Stomach (tissue), 9 donors: ENCODE data around the gene MAP3K5. TPM values are rescaled to one million over a fixed set of nuclear protein-coding genes. Genes with fewer than 3 reads are reported as not detected.

Source experiments
- DNase-seq, 2 donors: peaks; one replicate each; pipeline versions ENCODE4 v3.0.0 to v3.0.0-alpha.2; 2013 to 2019
- H3K27ac ChIP-seq, 5 donors: fragments of 200-600 bp in 4 of 5; sonication (generic) in 4 of 5; one replicate each; pipeline ENCODE4 v1.5.1; 2013 to 2019; ENCODE audit warnings: mild to moderate bottlenecking in 1 of 5, moderate library complexity in 1 of 5
- H3K27me3 ChIP-seq, 3 donors: fragments of 200-600 bp; sonication (generic); one replicate each; pipeline ENCODE4 v1.5.1; 2017 to 2019; ENCODE audit warnings: mixed run types in 1 of 3
- H3K36me3 ChIP-seq, 4 donors: fragments of 200-600 bp; sonication (generic); 1 replicate in 3 of 4; 2 replicates in 1 of 4; pipeline ENCODE4 v1.5.1; 2016 to 2019
- H3K4me1 ChIP-seq, 4 donors: fragments of 200-600 bp; sonication (generic); one replicate each; pipeline ENCODE4 v1.5.1; 2016 to 2019
- H3K4me3 ChIP-seq, 4 donors: fragments of 200-600 bp; sonication (generic) in 3 of 4; one replicate each; pipeline ENCODE4 v1.5.1; 2016 to 2019; ENCODE audit warnings: mild to moderate bottlenecking in 1 of 4
- H3K9me3 ChIP-seq, 4 donors: fragments of 200-600 bp; sonication (generic); one replicate each; pipeline ENCODE4 v1.5.1; 2016 to 2019
- EP300 ChIP-seq: sonication (generic); formaldehyde crosslinking; IDR thresholded peaks from one replicate; pipeline ENCODE4 v1.6.1; 2017; ENCODE audit warnings: antibody characterized with exemption
- POLR2A ChIP-seq, 4 donors: fragments of 450-650 bp; IDR thresholded peaks; one replicate each; pipeline ENCODE4 v1.6.1; 2016; ENCODE audit warnings: antibody characterized with exemption in 4 of 4, control low read depth in 2 of 4, mild to moderate bottlenecking in 1 of 4, moderate library complexity in 1 of 4
- POLR2AphosphoS5 ChIP-seq, 3 donors: sonication (generic); formaldehyde crosslinking; IDR thresholded peaks; one replicate each; pipeline ENCODE4 v1.6.1; 2016; ENCODE audit warnings: antibody characterized with exemption in 3 of 3
- WGBS, 5 donors: extraction: QIAGEN DNeasy Blood & Tissue Kit in 3 of 5; methylation state at CpG; one replicate each; pipeline versions ENCODE4 v1.1.5 to v1.1.7; 2013 to 2018; 5-methylcytosine and 5-hydroxymethylcytosine counted together
- intact Hi-C: fragments of 100-400 bp; cut with DNase I; formaldehyde crosslinking; loops from one replicate; pipeline ENCODE4 v1.15.1; 2023; ENCODE audit warnings: low total_unique reads
- polyA plus RNA-seq, 3 donors: library from polyadenylated mRNA; stranded (reverse); fragments of 200-250 nt; gene quantifications; one replicate each; pipeline ENCODE4 v1.2.3, GENCODE V29; 2013
- total RNA-seq, 5 donors: library from RNA; depleted of rRNA; stranded (reverse); fragments of >200 nt; gene quantifications; one replicate each; pipeline versions ENCODE4 v1.1.0 to v1.2.3, GENCODE V29; 2014 to 2016
- TF ChIP-seq, protein P1 (sequence below), 7 experiments: fragments of 450-650 bp in 4 of 7; fragments of 200-600 bp in 3 of 7; sonication (generic) in 3 of 7; IDR thresholded peaks; one replicate each; pipeline ENCODE4 v1.5.1; 2016 to 2019; ENCODE audit warnings: antibody characterized with exemption in 7 of 7, control low read depth in 2 of 7, mild to moderate bottlenecking in 1 of 7
- donor health status: healthy with polysubstance abuse.
- donor health status: Bipolar disorder and iron deficiency.
- donor health status: healthy.

MAP3K5 gene
- total and polyA plus RNA-seq, 8 donors, result 4.9 to 40.3 (median 23.6) TPM

DNA sequence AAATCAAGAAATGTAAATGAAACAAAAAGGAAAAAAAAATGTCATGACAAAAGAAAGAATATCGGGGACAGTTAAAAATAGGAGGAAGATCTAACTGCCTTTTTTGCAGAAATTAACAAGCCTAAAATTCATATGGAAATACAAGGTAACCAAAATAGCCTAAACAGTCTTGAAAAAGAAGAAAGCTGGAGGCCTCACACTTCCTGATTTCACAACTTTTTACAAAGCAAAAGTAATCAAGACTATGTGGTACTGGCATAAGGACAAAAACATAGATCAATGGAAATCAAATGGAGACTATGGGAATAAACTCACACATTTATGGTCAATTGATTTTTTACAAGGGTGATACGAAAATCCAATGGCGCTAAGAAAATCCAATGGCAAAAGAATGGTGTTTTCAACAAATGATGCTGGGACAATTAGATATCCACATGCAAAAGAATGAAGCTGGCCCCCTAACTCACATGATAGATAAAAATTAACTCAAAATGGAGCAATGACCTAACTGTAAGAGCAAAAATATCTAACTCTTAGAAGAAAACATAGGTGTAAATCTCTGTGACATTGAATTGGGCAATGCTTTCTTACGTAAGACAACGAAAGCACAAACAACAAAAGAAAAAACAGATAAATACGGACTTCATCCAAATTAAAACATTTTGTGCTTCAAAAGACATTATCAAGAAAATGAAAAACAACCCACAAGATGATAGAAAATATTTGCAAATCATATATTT, 24.5 kb downstream of the MAP3K5 start:
- Histone ChIP-seq H3K27me3 (no peaks in the 10 kb centered on the region), H3K27ac (peak overlapping the region in 3 of 5 donors; percentile 4 to 52 (median 8)), H3K9me3 (no peaks in the 10 kb centered on the region), H3K36me3 (no peaks in the 10 kb centered on the region), H3K4me3 (no peak overlapping the region), H3K4me1 (peaks cover 25 to 80% (median 53%) of the 10 kb centered on the region in 4 donors)
- TF ChIP-seq, protein P1, sequence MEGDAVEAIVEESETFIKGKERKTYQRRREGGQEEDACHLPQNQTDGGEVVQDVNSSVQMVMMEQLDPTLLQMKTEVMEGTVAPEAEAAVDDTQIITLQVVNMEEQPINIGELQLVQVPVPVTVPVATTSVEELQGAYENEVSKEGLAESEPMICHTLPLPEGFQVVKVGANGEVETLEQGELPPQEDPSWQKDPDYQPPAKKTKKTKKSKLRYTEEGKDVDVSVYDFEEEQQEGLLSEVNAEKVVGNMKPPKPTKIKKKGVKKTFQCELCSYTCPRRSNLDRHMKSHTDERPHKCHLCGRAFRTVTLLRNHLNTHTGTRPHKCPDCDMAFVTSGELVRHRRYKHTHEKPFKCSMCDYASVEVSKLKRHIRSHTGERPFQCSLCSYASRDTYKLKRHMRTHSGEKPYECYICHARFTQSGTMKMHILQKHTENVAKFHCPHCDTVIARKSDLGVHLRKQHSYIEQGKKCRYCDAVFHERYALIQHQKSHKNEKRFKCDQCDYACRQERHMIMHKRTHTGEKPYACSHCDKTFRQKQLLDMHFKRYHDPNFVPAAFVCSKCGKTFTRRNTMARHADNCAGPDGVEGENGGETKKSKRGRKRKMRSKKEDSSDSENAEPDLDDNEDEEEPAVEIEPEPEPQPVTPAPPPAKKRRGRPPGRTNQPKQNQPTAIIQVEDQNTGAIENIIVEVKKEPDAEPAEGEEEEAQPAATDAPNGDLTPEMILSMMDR (IDR thresholded peaks at IDR 0.05), result no peak
- no peak for TF ChIP-seq POLR2AphosphoS5 (IDR thresholded peaks at IDR 0.05)
- no peak for TF ChIP-seq POLR2A (IDR thresholded peaks at IDR 0.05)
- no peak for TF ChIP-seq EP300
- intact Hi-C loops, result no loop called here
- 89 to 92% (median 90%) methylated on average over 6 of the region's 6 CpGs for WGBS, 5 donors
- no peak for DNase-seq

DNA sequence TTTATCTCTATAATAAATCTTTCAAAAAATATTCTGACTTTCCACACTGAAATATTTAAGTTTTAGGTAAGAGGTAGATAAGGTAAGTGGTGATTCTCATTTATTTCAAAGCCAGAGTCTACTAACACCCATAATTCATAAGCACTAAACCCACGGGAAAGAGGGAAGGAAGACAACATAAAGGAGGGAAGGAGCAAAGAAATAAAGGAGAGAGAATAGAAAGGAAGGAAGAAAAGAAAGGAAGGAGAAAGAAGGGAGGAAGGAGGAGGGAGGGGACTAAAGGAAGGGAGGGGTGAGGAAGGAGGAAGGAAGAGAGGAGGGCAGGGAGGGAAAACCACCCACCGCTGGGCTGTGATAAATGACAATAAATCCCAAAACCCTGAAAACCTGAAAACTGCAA, 25.2 kb downstream of the MAP3K5 start:
- intact Hi-C loops, result no loop called here
- 55 to 69% (median 66%) methylated on average over 2 of the region's 2 CpGs for WGBS, 5 donors
- Histone ChIP-seq H3K36me3 (no peaks in the 10 kb centered on the region), H3K9me3 (no peaks in the 10 kb centered on the region), H3K4me3 (no peak overlapping the region), H3K27ac (peak overlapping the region in 3 of 5 donors; percentile 4 to 52 (median 8)), H3K27me3 (no peaks in the 10 kb centered on the region), H3K4me1 (peaks cover 31 to 80% (median 54%) of the 10 kb centered on the region in 4 donors)
- TF ChIP-seq POLR2AphosphoS5 (IDR thresholded peaks at IDR 0.05) (no peak), POLR2A (IDR thresholded peaks at IDR 0.05) (no peak), EP300 (no peak)
- TF ChIP-seq, protein P1 (IDR thresholded peaks at IDR 0.05), result no peak
- no peak for DNase-seq

DNA sequence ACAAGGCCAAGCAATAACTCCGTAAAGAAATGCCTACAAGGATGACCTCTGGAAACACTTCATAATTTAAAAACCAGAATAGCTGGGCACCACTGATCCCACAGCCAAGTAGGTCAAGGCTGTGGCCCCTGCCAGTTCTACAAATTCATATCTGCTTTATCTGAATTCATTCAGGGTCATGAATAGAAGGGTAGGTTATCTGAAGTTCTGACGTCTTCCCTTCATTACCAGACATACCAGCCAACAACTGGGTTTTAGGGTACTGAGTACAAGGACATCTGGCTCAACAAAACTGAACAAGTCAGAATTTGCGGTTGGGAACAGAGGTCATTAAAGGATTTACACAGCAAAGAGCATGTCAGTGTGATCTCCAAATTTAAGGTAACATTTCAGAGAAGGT, 26.0 kb downstream of the MAP3K5 start:
- Histone ChIP-seq H3K4me1 (peaks cover 40 to 80% (median 58%) of the 10 kb centered on the region in 4 donors), H3K27ac (no peak overlapping the region), H3K4me3 (no peak overlapping the region), H3K9me3 (no peaks in the 10 kb centered on the region), H3K36me3 (no peaks in the 10 kb centered on the region), H3K27me3 (no peaks in the 10 kb centered on the region)
- TF ChIP-seq EP300 (no peak), POLR2A (IDR thresholded peaks at IDR 0.05) (no peak), POLR2AphosphoS5 (IDR thresholded peaks at IDR 0.05) (no peak)
- TF ChIP-seq, protein P1 (IDR thresholded peaks at IDR 0.05), result no peak
- 42 to 72% (median 50%) methylated on average over 3 of the region's 3 CpGs for WGBS, 5 donors
- DNase-seq, result no peak
- intact Hi-C loops, result no loop called here

DNA sequence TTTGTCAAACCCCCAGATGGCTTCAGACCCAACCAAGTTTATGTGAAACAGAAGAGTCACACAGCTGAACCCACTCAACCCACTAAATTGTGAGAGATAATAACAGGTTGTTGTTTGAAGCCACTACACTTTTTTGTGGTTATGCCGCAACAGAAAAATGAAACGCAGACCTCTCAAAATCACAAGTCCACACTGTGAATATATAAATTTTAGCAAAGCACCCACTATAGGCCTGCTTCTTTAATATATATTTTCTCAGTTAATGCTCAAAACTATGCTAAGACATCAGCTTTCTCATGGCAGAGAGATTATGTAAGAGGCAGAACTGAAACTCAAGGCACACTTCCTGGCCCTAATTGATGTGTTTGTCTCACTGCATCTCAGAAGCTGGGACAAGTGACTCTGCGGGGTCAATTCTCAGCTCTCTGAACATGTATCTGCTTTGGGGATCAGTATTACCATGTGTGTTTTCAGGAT, 27.7 kb downstream of the MAP3K5 start:
- intact Hi-C loops, result no loop called here
- Histone ChIP-seq H3K27me3 (no peaks in the 10 kb centered on the region), H3K9me3 (no peaks in the 10 kb centered on the region), H3K36me3 (no peaks in the 10 kb centered on the region), H3K4me3 (no peak overlapping the region), H3K27ac (peak overlapping the region in 2 of 5 donors; percentile 16 to 41), H3K4me1 (peaks cover 49 to 84% (median 67%) of the 10 kb centered on the region in 4 donors)
- no peak for DNase-seq
- WGBS, 5 donors, result 80 to 87% (median 86%) methylated on average over 3 of the region's 3 CpGs
- TF ChIP-seq EP300, result no peak
- TF ChIP-seq, protein P1 (IDR thresholded peaks at IDR 0.05), result no peak
- TF ChIP-seq POLR2A (IDR thresholded peaks at IDR 0.05), result no peak
- TF ChIP-seq POLR2AphosphoS5 (IDR thresholded peaks at IDR 0.05), result no peak
